MV-4-11 (cell line): ENCODE results near the gene PCCA.
"Not testable (repeated sequence)": the region's sequence is repeated elsewhere in the genome, so short reads cannot be mapped to it uniquely, and the experiment has no call there.

Experiments
- DNase-seq: peaks from one replicate; lab custom pipeline; 2025; lab: John Stamatoyannopoulos, UW

The PCCA gene

GRCh38 chr13:100088644-100089464 is at the start of gene PCCA:
PCCA (plus strand) TSS chr13:100089093; CDS start chr13:100089121, 28 bp downstream.
- DNase-seq, result peak; percentile 87

GRCh38 chr13:100039740-100040139 is 49.2 kb upstream of the PCCA start:
- DNase-seq, result no peak

GRCh38 chr13:100040196-100040595 is 48.7 kb upstream of the PCCA start:
- DNase-seq, result no peak

- no peak for DNase-seq
Observed at GRCh38 chr13:100044936-100045335, 44.0 kb upstream of the PCCA start.

- no peak for DNase-seq
Observed at GRCh38 chr13:100045355-100045754, 43.5 kb upstream of the PCCA start.

- DNase-seq, result no peak
Observed at GRCh38 chr13:100051070-100051469, 37.8 kb upstream of the PCCA start.

GRCh38 chr13:100059827-100060226 is 29.1 kb upstream of the PCCA start:
- no peak for DNase-seq

GRCh38 chr13:100063333-100063732 is 25.6 kb upstream of the PCCA start:
- DNase-seq, result peak; percentile 24

- DNase-seq, result no peak
Observed at GRCh38 chr13:100063906-100064305, 25.0 kb upstream of the PCCA start.

GRCh38 chr13:100068133-100068931 is 20.6 kb upstream of the PCCA start:
- DNase-seq, result no peak

- DNase-seq, result no peak
Observed at GRCh38 chr13:100069278-100069677, 19.6 kb upstream of the PCCA start.

GRCh38 chr13:100075700-100076587 is 12.9 kb upstream of the PCCA start:
- DNase-seq, result peak; percentile 52

GRCh38 chr13:100079003-100079402 is 9.9 kb upstream of the PCCA start:
- DNase-seq, result not testable (repeated sequence)

GRCh38 chr13:100083401-100083800 is 5.5 kb upstream of the PCCA start:
- DNase-seq, result not testable (repeated sequence)

GRCh38 chr13:100088273-100088643 is 635 bp upstream of the PCCA start:
- DNase-seq, result no peak

- DNase-seq, result no peak
Observed at GRCh38 chr13:100089465-100090032, 656 bp downstream of the PCCA start.

- no peak for DNase-seq
Observed at GRCh38 chr13:100090861-100091260, 2.0 kb downstream of the PCCA start.

- DNase-seq, result no peak
Observed at GRCh38 chr13:100091391-100091790, 2.5 kb downstream of the PCCA start.

GRCh38 chr13:100092273-100092672 is 3.4 kb downstream of the PCCA start:
- DNase-seq, result not testable (repeated sequence)

- no peak for DNase-seq
Observed at GRCh38 chr13:100095498-100095897, 6.6 kb downstream of the PCCA start.

GRCh38 chr13:100096526-100096925 is 7.6 kb downstream of the PCCA start:
- DNase-seq, result peak; percentile 10

GRCh38 chr13:100097821-100098220 is 8.9 kb downstream of the PCCA start:
- no peak for DNase-seq
